Ramos (cell line): ENCODE data around the gene SPATA31C1.
"Not testable (repeated sequence)": the region's sequence is repeated elsewhere in the genome, so short reads cannot be mapped to it uniquely, and the experiment has no call there.

Experiments used
- in situ Hi-C: fragments of 300-500 bp; cut with MboI; formaldehyde crosslinking; loops from one replicate; pipeline ENCODE4 v1.14.3; 2022; ENCODE audit warnings: low sequenced_read_pairs; ENCODE audit not compliant: unreplicated experiment

The SPATA31C1 gene

GRCh38 chr9:87917662-87918061 is at the start of gene SPATA31C1:
SPATA31C1 (plus strand) TSS chr9:87917962.
- in situ Hi-C loops, result not testable (repeated sequence)

- in situ Hi-C loops, result no loop called here
These were observed 49.6 kb upstream of the SPATA31C1 start for GRCh38 chr9:87868175-87868574.

GRCh38 chr9:87868635-87869034 is 49.1 kb upstream of the SPATA31C1 start:
- in situ Hi-C loops, result no loop called here

GRCh38 chr9:87869082-87869481 is 48.7 kb upstream of the SPATA31C1 start:
- in situ Hi-C loops, result no loop called here

DNA sequence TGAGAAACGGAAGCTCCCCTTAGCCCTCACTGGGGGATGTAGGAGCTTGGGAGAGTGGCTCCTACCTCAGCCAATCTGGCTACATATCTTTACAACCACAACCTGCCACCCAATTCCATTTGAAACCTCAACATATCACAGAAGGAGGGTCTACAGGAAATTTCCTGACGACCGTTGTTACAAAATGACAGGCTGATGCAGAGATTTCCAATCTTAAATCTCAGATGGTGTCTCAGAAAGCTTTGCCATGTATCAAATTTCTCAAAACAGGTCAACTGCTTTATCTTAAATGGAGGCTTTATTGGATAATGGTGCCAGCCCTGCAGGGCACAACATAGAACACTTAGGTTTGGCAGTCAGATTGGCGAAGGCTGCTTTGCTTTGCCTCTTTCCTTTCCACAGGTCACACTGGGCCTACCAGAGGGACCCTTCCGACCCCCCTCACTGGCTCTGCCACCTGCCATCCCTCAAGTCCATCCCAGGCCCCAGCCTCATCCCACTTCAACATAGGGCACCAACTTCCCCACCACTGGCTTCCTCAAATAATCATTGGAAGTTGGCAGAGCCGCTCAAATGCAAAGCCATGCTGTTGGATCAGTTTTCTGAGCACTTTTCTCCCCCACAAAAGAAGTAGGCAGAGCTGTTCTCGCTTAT is 46.2 kb upstream of the SPATA31C1 start:
- in situ Hi-C loops, result no loop called here

- in situ Hi-C loops, result no loop called here
These were observed 45.6 kb upstream of the SPATA31C1 start for GRCh38 chr9:87872079-87872624.

DNA sequence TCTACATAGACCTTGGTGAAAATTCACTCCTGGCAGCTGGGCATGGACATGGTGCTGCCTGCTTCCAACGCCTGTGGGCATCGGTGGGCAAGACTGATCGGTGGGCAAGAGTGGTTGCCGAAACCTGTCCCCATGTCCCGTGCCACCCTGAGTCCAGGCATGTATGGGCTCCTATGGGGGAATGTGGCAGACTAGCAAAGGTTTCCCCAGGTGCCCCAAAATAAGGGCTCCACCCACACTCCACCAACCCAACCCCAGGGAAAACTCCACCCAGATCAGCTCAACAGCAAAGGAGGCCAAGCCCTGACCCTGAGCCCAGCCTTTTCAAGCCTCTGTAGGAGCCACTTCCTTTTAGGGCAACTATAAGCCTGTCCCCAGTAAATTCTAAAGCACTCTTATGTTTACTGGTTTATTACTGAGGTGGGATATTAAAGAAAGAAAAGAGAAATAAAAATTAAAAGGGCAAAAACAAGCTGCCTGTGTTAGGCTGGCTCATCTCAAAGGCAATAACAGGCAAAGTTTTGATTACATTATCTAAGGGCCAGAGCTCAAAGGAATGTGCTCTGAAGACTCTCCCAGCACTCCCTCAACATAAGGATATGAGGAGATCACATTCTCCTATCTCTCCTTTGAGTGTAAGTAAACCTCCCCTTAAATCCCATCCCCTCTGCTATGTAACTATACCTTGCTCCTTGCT is 44.0 kb upstream of the SPATA31C1 start:
- in situ Hi-C loops, result no loop called here

DNA sequence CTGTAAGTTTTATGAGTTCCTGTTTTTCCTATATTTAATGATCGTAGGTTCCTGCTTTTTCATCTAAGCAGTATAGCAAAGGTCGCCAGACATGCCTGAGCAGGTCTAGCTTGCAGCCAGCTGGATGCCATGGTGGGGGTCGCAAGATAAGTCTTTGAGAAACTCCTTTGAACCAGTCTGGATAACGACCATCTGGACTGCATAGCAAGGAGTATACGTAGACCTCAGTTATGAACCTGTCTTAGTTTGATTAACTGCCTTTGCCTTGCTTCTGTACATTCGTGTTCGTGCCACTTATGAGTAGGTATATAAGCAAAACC is 43.5 kb upstream of the SPATA31C1 start:
- in situ Hi-C loops, result no loop called here

GRCh38 chr9:87875060-87875459 is 42.7 kb upstream of the SPATA31C1 start:
- in situ Hi-C loops, result no loop called here

DNA sequence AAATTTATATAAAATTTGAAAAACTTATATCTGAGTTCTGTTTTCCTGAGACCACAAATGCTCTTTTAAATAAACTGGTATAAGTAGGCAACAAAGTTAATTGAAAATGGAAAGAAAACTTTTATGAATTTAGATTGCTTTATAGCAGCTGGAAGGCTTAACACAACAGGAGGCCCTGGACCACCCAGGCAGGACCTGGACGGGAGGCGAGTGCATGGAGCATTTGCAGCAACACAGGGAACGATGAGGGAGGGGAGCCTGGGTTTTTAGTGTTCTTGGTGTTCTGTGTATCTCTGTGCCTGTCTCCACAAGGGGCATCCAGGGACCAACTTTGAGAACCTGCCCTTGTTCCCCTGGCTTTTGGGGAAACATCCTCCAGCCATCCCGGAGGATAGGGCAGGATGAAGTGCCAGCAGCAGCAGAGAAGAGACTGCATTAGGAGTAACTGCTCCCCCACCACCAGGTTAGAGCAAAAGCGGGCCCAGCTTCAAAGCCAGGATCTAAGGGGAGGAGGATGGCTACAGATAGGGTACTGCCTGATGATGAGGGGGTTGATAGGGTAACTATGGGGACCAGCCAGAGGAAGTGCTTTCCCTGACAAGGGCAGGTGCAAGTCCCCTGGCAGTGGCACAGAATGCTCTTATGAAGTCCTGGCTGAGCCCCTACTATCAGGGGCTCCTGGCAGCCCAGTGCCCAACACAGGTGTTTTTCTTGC is 41.8 kb upstream of the SPATA31C1 start:
- in situ Hi-C loops, result no loop called here

GRCh38 chr9:87876708-87877107 is 41.1 kb upstream of the SPATA31C1 start:
- in situ Hi-C loops, result no loop called here

DNA sequence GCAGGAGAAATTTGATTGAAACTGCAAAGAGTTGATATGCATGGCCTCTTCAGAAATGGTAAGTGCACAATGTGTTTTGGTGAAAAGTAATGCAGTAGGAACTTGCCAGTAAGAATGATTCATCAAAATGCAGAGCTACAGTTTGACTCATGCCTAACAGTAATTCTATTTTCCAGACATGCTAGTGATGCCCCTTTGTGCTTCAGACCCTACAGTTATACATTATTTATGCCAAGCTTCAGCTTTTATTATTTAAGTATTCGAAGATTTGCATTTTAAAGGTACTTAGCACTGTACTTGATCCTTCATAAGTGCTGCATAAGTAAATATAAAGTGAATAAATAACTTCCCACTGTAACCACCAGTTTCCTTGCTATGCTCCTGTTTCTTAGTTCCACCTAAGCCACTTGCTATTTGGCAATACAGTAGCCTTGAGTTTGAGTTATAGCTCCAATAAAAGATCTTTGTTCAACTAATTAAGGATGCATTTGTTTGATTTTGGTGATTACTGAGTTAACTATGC is 38.7 kb upstream of the SPATA31C1 start:
- in situ Hi-C loops, result no loop called here

DNA sequence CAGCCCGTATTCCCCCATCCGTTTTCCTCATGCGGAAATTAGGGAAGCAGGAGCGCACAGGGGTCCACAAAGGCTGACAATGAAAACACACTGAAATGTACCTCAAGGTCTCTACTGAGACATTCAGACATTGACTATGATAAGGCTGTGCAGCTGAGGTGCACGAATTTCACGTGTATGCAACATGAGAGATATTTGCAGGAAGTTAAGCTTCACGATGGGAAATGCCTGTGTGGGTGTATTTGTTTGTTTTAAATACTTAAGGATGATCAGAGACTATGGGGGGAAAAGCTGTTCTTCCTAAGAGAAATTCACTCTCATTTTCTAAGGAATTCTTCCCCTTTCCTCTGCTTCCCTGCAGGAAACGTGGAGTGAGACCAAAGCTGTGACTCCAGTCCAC is 37.6 kb upstream of the SPATA31C1 start:
- in situ Hi-C loops, result no loop called here

- in situ Hi-C loops, result no loop called here
These were observed 37.1 kb upstream of the SPATA31C1 start for GRCh38 chr9:87880683-87881082.

DNA sequence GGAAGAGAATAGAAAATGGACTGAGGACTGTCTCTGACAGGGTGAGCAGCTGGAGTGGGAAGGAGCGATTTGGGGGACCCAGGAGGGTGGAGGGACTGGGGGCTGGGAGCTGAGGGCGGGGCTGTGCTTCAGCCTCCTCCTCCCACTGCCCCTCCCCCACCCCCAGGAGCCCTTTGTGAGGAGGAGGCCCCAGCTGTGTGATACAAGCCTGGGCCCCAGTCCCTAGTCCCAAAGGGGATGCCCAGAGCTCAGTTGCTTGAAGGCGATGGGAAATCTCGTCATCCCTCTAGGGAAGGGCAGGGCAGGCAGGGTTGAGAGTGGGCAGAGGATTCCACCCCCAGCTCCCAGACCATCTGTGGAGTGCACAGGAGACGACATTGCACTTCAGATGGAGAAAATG is 35.1 kb upstream of the SPATA31C1 start, which contains the start of gene SPATA31E1:
Gene SPATA31E1, plus strand, starts transcription at position 251 of the 400 bp plus-strand sequence. Its CDS starts 15 bp downstream, at position 266.
- in situ Hi-C loops, result no loop called here

DNA sequence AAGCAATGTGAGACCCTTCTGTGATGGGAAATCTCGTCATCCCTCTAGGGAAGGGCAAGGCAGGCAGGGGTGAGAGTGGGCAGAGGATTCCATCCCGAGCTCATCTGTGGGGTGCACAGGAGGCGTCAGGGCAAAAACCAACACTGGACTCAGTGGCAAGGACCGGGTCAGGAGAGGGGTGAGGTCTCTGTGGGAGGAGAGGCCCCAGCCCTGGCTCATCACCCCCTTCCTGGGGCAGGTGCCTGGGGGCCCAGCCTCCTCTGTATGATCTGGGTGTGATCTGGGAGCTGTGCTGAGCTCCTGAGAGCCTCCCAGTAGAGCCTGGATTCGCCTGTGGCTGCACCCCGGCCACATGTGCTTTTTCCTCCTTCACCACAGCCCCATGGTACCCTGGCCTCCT is 34.5 kb upstream of the SPATA31C1 start:
- in situ Hi-C loops, result no loop called here

DNA sequence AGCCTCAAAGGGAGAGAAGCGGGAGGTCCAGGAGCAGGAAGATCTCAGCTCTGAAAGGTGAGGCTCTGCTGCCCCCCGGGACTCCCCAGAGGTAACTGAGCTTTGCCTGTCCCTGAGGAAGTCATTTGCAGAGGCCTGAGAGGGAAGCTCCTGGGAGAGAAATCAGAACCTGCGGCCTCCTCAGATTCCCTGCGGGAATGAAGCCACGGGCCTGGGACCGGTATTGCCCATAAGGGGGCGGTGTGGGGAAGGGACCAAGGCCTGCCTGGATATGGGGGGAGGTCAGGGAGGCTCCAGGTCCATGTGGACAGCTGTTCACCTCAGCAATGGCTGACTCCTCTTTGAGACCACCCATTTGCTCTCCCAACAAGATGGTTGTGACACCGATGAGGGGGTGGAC is 33.8 kb upstream of the SPATA31C1 start:
- in situ Hi-C loops, result no loop called here

DNA sequence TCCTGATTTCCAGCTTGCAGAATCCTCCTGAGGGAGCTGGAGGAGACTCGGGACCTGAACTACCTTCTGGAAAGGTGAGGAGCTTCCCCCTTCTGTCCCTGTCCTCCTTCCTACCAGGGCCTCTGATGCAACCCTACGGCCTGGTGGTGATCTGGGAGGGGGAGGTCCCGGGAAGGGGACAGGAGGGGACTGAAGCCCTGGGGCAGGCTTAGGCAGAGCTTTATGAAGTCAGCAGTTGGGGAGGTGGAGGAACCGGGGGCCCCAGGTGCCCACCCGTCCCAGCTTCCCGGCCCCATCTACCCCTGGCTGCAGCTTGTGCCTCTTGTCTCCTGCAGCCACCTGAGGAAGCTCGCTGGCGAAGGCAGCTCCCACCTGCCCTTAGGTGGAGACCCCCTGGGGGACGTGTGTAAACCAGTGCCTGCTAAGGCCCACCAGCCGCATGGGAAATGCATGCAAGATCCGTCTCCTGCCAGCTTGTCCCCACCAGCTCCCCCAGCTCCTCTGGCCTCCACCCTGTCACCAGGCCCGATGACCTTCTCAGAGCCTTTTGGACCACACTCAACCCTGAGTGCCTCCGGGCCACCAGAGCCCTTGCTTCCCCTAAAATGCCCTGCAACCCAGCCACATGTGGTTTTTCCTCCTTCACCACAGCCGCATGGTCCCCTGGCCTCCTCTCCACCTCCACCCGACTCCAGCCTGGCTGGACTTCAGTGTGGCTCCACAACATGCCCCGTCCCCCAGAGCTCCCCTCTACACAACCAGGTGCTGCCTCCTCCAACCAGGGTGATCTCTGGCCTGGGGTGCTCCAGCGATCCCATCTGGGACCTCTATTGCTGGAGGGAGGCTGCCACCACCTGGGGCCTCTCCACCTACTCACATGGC is 32.9 kb upstream of the SPATA31C1 start:
- in situ Hi-C loops, result no loop called here

DNA sequence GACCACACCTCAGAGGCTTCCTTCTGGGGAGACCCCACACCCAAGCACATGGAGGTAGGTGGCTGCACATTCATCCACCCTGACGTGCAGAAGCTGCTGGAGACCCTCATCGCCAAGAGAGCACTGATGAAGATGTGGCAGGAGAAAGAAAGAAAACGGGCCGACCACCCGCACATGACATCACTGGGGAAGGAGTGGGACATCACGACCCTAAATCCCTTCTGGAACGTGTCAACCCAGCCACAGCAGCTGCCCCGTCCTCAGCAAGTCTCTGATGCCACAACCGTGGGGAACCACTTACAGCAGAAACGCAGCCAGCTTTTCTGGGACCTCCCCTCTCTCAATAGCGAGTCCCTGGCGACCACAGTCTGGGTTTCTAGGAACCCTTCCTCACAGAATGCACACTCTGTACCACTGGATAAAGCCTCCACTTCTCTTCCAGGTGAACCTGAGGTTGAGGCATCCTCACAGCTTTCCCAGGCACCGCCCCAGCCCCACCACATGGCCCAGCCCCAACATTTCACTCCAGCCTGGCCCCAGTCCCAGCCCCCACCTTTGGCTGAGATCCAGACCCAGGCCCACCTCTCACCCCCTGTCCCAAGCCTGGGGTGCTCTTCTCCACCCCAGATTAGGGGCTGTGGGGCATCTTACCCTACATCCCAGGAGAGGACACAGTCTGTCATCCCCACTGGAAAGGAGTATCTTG is 32.1 kb upstream of the SPATA31C1 start:
- in situ Hi-C loops, result no loop called here
